SH-SY5Y (cell line): ENCODE results near the gene TM7SF2.

Experiments
- GATA2 ChIP-seq: IDR thresholded peaks from 2 replicates; pipeline ENCODE4 v1.6.1; 2011; ENCODE audit warnings: mild to moderate bottlenecking, low read depth, low read length
- GATA3 ChIP-seq: IDR thresholded peaks from 2 replicates; pipeline ENCODE4 v1.6.1; 2011; ENCODE audit warnings: low read depth, mild to moderate bottlenecking, low read length, moderate library complexity

- no peak for TF ChIP-seq GATA2
- TF ChIP-seq GATA3: no peak
Observed at GRCh38 chr11:65151331-65151899, 39.7 kb downstream of the TM7SF2 start.
